Measurements from ENCODE around the gene NUAK2.

- TF ChIP-seq CTCF (IDR thresholded peaks at IDR 0.05) = no peak
- no peak for TF ChIP-seq POLR2A (IDR thresholded peaks at IDR 0.05)
Observed at GRCh38 chr1:205304695-205305070, 16.9 kb downstream of the NUAK2 start.
